GM18507 (cell line): ENCODE results near the gene GPR156.
"Not testable (repeated sequence)": the region's sequence is repeated elsewhere in the genome, so short reads cannot be mapped to it uniquely, and the experiment has no call there.

Experiments used
- DNase-seq: peaks from one replicate; pipeline ENCODE4 v3.0.0; 2011; ENCODE audit warnings: low read depth; ENCODE audit not compliant: insufficient read length; ENCODE audit errors: extremely low spot score
- FAIRE-seq: peaks from 2 replicates; lab custom pipeline; 2011; peaks lifted over from hg19 to GRCh38; lab: Jason Lieb, UNC

GPR156 gene

GRCh38 chr3:120168611-120169010 is 116.4 kb downstream of the GPR156 start:
- FAIRE-seq, result no peak
- DNase-seq, result no peak

GRCh38 chr3:120168038-120168437 is 117.0 kb downstream of the GPR156 start:
- FAIRE-seq (no peak), DNase-seq (no peak)

GRCh38 chr3:120167488-120167887 is 117.5 kb downstream of the GPR156 start:
- no peak for FAIRE-seq
- DNase-seq, result no peak

- FAIRE-seq (no peak), DNase-seq (no peak)
Observed at GRCh38 chr3:120163816-120164215, 121.2 kb downstream of the GPR156 start.

- FAIRE-seq, result no peak
- DNase-seq, result no peak
Observed at GRCh38 chr3:120163026-120163425, 122.0 kb downstream of the GPR156 start.

GRCh38 chr3:120162400-120162799 is 122.6 kb downstream of the GPR156 start:
- no peak for FAIRE-seq
- no peak for DNase-seq

GRCh38 chr3:120161902-120162301 is 123.1 kb downstream of the GPR156 start:
- FAIRE-seq (no peak), DNase-seq (no peak)

GRCh38 chr3:120160050-120160449 is 125.0 kb downstream of the GPR156 start:
- FAIRE-seq (no peak), DNase-seq (no peak)

- DNase-seq (no peak), FAIRE-seq (no peak)
Observed at GRCh38 chr3:120157681-120158080, 127.3 kb downstream of the GPR156 start.

- FAIRE-seq, result no peak
- DNase-seq, result no peak
Observed at GRCh38 chr3:120157113-120157512, 127.9 kb downstream of the GPR156 start.

GRCh38 chr3:120156699-120157098 is 128.3 kb downstream of the GPR156 start:
- FAIRE-seq, result no peak

GRCh38 chr3:120155694-120156093 is 129.3 kb downstream of the GPR156 start:
- DNase-seq, FAIRE-seq: not testable (repeated sequence)

More at GRCh38 chr3:120156699-120157098, 128.3 kb downstream of the GPR156 start:
- no peak for DNase-seq

- FAIRE-seq, result no peak
- DNase-seq, result no peak
Observed at GRCh38 chr3:120155108-120155507, 129.9 kb downstream of the GPR156 start.

GRCh38 chr3:120153294-120153693 is 131.7 kb downstream of the GPR156 start:
- DNase-seq (no peak), FAIRE-seq (no peak)

- FAIRE-seq, result no peak
- no peak for DNase-seq
Observed at GRCh38 chr3:120151791-120152190, 133.2 kb downstream of the GPR156 start.

GRCh38 chr3:120148187-120148949 is 136.7 kb downstream of the GPR156 start:
- no peak for DNase-seq
- no peak for FAIRE-seq

- DNase-seq, result no peak
- no peak for FAIRE-seq
Observed at GRCh38 chr3:120147072-120147871, 137.8 kb downstream of the GPR156 start.

- no peak for FAIRE-seq
- no peak for DNase-seq
Observed at GRCh38 chr3:120145542-120146285, 139.3 kb downstream of the GPR156 start.

GRCh38 chr3:120144267-120144666 is 140.8 kb downstream of the GPR156 start:
- FAIRE-seq, result no peak
- no peak for DNase-seq

- no peak for FAIRE-seq
- DNase-seq, result no peak
Observed at GRCh38 chr3:120143676-120144075, 141.3 kb downstream of the GPR156 start.
